ENCODE data around the gene ABLIM2. TPM values are rescaled to one million over a fixed set of nuclear protein-coding genes. Genes with fewer than 3 reads are reported as not detected.

Gene ABLIM2
- total RNA-seq, 1 donor from 2014 or later = 3.5 TPM

DNA sequence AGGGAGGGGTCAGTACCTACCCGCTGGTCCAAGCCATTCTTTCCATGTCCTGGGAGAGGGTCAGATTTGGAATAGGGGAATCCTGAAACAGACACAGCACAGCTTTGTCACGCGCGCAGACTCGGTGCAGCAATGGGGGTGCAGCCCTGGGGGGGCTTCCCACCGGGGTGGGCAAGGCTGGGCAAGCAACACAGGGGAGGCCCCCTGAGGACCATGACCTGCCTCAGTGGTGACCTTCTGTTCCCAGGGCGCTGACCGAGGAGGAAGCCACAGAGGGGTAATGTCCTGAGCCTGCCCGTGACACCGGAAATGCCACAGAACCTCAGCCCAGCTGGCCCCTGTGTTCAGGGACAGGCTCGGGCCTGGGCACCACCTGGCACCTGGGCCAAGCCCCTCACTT is 165.8 kb downstream of the ABLIM2 start:
- Mint-ChIP-seq H3K9me3 (peaks cover 15% of the 10 kb centered on the region), H3K4me1 (no peaks in the 10 kb centered on the region), H3K4me3 (no peak overlapping the region), H3K27ac (no peak overlapping the region), H3K27me3 (ENCODE audit: low read depth) (no peaks in the 10 kb centered on the region), H3K36me3 (peaks cover 2% of the 10 kb centered on the region)
- DNase-seq (ENCODE audit: low spot score in 2 of 2, unreplicated experiment in 2 of 2) = no peak
- TF ChIP-seq, protein P1, sequence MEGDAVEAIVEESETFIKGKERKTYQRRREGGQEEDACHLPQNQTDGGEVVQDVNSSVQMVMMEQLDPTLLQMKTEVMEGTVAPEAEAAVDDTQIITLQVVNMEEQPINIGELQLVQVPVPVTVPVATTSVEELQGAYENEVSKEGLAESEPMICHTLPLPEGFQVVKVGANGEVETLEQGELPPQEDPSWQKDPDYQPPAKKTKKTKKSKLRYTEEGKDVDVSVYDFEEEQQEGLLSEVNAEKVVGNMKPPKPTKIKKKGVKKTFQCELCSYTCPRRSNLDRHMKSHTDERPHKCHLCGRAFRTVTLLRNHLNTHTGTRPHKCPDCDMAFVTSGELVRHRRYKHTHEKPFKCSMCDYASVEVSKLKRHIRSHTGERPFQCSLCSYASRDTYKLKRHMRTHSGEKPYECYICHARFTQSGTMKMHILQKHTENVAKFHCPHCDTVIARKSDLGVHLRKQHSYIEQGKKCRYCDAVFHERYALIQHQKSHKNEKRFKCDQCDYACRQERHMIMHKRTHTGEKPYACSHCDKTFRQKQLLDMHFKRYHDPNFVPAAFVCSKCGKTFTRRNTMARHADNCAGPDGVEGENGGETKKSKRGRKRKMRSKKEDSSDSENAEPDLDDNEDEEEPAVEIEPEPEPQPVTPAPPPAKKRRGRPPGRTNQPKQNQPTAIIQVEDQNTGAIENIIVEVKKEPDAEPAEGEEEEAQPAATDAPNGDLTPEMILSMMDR (IDR thresholded peaks at IDR 0.05; ENCODE audit: unreplicated experiment) = no peak

DNA sequence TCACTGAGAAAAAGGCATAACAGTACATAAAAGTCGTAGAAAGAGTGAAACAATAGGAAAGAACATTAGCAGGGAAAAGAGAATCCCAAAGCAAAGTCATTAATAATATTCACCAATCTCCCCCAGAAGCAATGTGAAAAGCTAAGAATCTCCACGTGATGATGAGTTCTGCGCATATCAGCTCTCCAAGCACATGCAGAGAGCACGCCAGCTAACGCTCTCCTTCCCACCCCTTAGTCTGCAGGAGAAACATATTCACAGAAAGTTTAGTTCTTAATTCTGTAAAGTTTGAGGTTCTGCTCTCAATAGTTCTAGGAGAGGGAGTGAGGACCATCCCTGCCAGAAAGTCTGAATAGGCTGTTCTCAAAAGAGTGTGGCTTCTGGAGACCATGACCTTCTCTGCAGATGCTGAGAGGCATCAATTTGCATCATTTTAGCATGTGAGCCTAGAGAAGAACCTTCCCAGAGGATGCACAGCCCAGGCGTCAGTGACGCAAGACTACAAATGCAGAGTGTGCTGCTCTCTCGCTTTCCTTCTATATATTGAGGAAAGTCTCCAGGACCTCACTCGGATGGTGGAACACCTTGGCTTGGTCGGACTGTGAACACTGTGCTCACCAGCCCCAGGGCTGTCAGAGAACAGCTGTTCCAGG is 167.7 kb downstream of the ABLIM2 start:
- no peak overlapping the region for H3K27ac Mint-ChIP-seq
- TF ChIP-seq, protein P1 (IDR thresholded peaks at IDR 0.05; ENCODE audit: unreplicated experiment) = no peak

DNA sequence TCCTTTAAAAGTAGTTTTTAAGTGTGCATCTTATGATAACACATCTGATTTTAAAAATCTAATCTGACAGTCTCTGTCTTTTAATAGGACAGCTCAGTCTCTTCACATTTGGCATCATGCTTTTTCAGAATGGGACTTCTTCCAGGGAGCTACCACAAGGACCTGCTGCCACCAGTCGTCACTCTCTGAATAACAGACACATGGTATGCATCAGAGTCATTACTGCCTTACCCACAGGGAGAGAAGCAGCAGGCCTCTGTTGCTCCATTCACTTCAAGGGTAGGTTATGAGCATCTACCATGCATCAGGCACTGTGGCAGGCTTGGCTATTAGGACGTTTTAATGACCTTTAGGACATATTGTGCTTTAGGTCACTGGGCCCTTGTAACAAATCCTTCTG is 169.0 kb downstream of the ABLIM2 start:
- Mint-ChIP-seq H3K36me3 (peaks cover 2% of the 10 kb centered on the region), H3K27me3 (ENCODE audit: low read depth) (no peaks in the 10 kb centered on the region), H3K9me3 (peaks cover 4% of the 10 kb centered on the region), H3K4me3 (no peak overlapping the region), H3K27ac (no peak overlapping the region), H3K4me1 (peaks cover 7% of the 10 kb centered on the region)
- TF ChIP-seq, protein P1 (IDR thresholded peaks at IDR 0.05; ENCODE audit: unreplicated experiment) = no peak
- DNase-seq (ENCODE audit: low spot score in 2 of 2, unreplicated experiment in 2 of 2) = no peak

More for the DNA sequence above, 167.7 kb downstream of the ABLIM2 start:
- peaks cover 4% of the 10 kb centered on the region for H3K9me3 Mint-ChIP-seq
- H3K27me3 Mint-ChIP-seq (ENCODE audit: low read depth) = no peaks in the 10 kb centered on the region
- H3K4me1 Mint-ChIP-seq = peaks cover 6% of the 10 kb centered on the region
- peaks cover 2% of the 10 kb centered on the region for H3K36me3 Mint-ChIP-seq
- no peak for DNase-seq (ENCODE audit: low spot score in 2 of 2, unreplicated experiment in 2 of 2)
- no peak overlapping the region for H3K4me3 Mint-ChIP-seq

DNA sequence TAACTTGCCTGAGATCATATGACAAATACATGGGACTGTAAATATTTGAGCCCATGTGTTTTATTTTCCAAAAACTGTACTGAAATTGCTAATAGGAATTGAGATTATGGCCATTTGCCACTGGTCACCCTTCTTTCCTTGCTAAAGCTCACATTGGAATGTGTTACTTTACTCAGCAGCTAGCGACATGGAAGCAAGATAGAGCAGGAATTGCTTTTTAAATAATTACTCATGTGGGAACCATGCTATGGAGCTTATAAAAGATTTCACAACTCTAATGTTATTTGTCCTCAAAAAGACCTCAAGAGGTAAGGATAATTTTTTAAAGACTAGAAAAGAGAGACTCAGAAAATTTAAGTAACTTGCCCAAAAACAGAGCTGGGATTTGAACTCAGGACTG is 170.2 kb downstream of the ABLIM2 start:
- Mint-ChIP-seq H3K4me3 (no peak overlapping the region), H3K27me3 (ENCODE audit: low read depth) (no peaks in the 10 kb centered on the region), H3K36me3 (peaks cover 2% of the 10 kb centered on the region), H3K9me3 (peaks cover 4% of the 10 kb centered on the region), H3K4me1 (peaks cover 9% of the 10 kb centered on the region), H3K27ac (no peak overlapping the region)
- TF ChIP-seq, protein P1 (IDR thresholded peaks at IDR 0.05; ENCODE audit: unreplicated experiment) = no peak
- DNase-seq (ENCODE audit: low spot score in 2 of 2, unreplicated experiment in 2 of 2) = no peak

DNA sequence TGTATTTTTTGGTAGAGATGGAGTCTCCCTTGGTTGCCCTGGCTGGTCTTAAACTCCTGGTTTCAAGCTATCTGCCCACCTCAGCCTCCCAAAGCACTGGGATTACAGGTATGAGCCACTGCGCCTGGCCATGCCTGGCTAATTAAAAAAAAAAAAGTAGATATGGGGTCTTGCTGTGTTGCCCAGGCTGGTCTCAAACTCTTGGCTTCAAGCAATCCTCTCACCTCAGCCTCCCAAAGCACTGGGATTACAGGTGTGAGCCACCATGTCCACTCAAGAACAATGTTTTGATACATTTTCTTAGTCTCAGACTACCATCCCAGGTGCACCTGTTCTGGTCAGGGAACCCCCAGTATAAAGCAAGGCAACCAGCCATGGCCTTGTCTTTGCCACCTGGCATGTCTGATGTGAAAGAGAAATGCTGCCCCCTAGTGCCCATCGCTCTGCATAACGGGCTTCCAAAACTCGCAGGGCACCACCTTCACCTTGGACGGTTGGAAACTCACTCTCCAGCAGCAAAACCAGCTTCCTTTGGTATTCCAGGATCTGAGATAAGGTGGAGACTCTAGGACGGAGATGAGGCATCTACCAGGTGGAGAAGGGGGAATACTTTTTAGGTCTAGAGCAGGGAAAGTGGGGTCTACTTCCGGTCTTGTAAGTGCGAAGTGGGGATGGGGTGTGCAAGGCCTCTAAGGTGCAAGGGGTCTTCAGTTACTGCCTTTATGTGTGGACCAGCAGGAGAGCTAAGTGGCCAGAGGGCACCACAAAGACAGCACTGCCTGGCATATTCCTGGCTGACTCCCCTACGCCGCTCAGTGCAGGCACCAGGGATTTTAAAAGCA is 171.2 kb downstream of the ABLIM2 start:
- H3K9me3 Mint-ChIP-seq = peaks cover 4% of the 10 kb centered on the region
- peak; percentile 65 to 75 for DNase-seq (ENCODE audit: low spot score in 2 of 2, unreplicated experiment in 2 of 2)
- H3K4me3 Mint-ChIP-seq = no peak overlapping the region
- peaks cover 2% of the 10 kb centered on the region for H3K36me3 Mint-ChIP-seq
- H3K27me3 Mint-ChIP-seq (ENCODE audit: low read depth) = no peaks in the 10 kb centered on the region
- H3K27ac Mint-ChIP-seq = no peak overlapping the region
- peaks cover 9% of the 10 kb centered on the region for H3K4me1 Mint-ChIP-seq
- TF ChIP-seq, protein P1 (IDR thresholded peaks at IDR 0.05; ENCODE audit: unreplicated experiment) = peak; percentile 86

Data from mesothelial cell of epicardium (in vitro differentiated cells).